Loucy (cell line): Measurements from ENCODE around the gene WWOX.

Source experiments
- H2AFZ ChIP-seq: fragments of 200-600 bp; sonication (generic); 2 replicates; pipeline ENCODE4 v1.6.0; 2016; ENCODE audit warnings: antibody characterized with exemption, mild to moderate bottlenecking, low read length, moderate library complexity
- H3F3A ChIP-seq: fragments of 200-600 bp; 2 replicates; pipeline ENCODE4 v1.6.0; 2016; ENCODE audit warnings: antibody characterized with exemption, low read depth, mild to moderate bottlenecking
- H3K27me3 ChIP-seq: fragments of 200-600 bp; sonication (generic); 2 replicates; pipeline ENCODE4 v1.6.1; 2014; ENCODE audit warnings: low read length, mild to moderate bottlenecking; ENCODE audit not compliant: insufficient read depth, poor library complexity, severe bottlenecking
- H3K36me3 ChIP-seq: fragments of 200-600 bp; sonication (generic); 2 replicates; pipeline ENCODE4 v1.6.1; 2016; ENCODE audit warnings: low read length; ENCODE audit not compliant: insufficient read depth
- H3K4me1 ChIP-seq: fragments of 200-600 bp; sonication (generic); 2 replicates; pipeline ENCODE4 v1.5.1; 2014; ENCODE audit warnings: low read length, mild to moderate bottlenecking; ENCODE audit not compliant: insufficient read depth, poor library complexity, severe bottlenecking
- H3K4me2 ChIP-seq: fragments of 200-600 bp; sonication (generic); 2 replicates; pipeline ENCODE4 v1.6.0; 2014; ENCODE audit warnings: antibody characterized with exemption, low read length, low read depth, mild to moderate bottlenecking; ENCODE audit not compliant: poor library complexity, severe bottlenecking
- H3K4me3 ChIP-seq: fragments of 200-600 bp; sonication (generic); 2 replicates; pipeline ENCODE4 v1.5.1; 2014; ENCODE audit warnings: low read length, mild to moderate bottlenecking, mixed read lengths; ENCODE audit not compliant: poor library complexity, severe bottlenecking
- H3K79me2 ChIP-seq: fragments of 200-600 bp; sonication (generic); 2 replicates; pipeline ENCODE4 v1.6.1; 2014; ENCODE audit warnings: low read length; ENCODE audit not compliant: insufficient read depth
- H3K9ac ChIP-seq: fragments of 200-600 bp; sonication (generic); 2 replicates; pipeline ENCODE4 v1.6.0; 2014; ENCODE audit warnings: mild to moderate bottlenecking, low read depth, low read length, moderate library complexity; ENCODE audit not compliant: poor library complexity, severe bottlenecking
- H3K9me2 ChIP-seq: fragments of 200-600 bp; sonication (generic); replicated peaks from 2 replicates; pipeline ENCODE4 v1.6.1; 2016; ENCODE audit warnings: low read depth, low read length, mixed read lengths
- H3K9me3 ChIP-seq: fragments of 200-600 bp; sonication (generic); 2 replicates; pipeline ENCODE4 v1.6.1; 2014; ENCODE audit warnings: mild to moderate bottlenecking, antibody characterized with exemption, low read length, low read depth; ENCODE audit not compliant: insufficient read depth
- H4K20me1 ChIP-seq: fragments of 200-600 bp; sonication (generic); 2 replicates; pipeline ENCODE4 v1.6.0; 2014; ENCODE audit warnings: antibody characterized with exemption, low read length, mild to moderate bottlenecking; ENCODE audit not compliant: insufficient read depth, poor library complexity, severe bottlenecking
- CTCF ChIP-seq: fragments of 200-600 bp; sonication (generic); conservative IDR thresholded peaks from 2 replicates; pipeline ENCODE4 v1.5.1; 2014; ENCODE audit warnings: mild to moderate bottlenecking, antibody characterized with exemption, low read length
- EZH2phosphoT487 ChIP-seq: fragments of 200-600 bp; IDR thresholded peaks from 2 replicates; pipeline ENCODE4 v1.6.1; 2018; ENCODE audit warnings: antibody characterized with exemption, mild to moderate bottlenecking, moderate library complexity, borderline replicate concordance

The WWOX gene

GRCh38 chr16:78310196-78310595 lies 210.7 kb downstream of the WWOX start:
- Histone ChIP-seq H3K9me2 (no peaks in the 10 kb centered on the region), H3F3A (peaks cover 5% of the 10 kb centered on the region), H3K9me3 (no peaks in the 10 kb centered on the region), H2AFZ (no peak overlapping the region), H3K36me3 (no peaks in the 10 kb centered on the region), H4K20me1 (no peaks in the 10 kb centered on the region), H3K9ac (peak overlapping the region; percentile 80), H3K4me2 (peak overlapping the region; percentile 93), H3K4me1 (peaks cover 53% of the 10 kb centered on the region), H3K79me2 (peaks cover 21% of the 10 kb centered on the region), H3K4me3 (peak overlapping the region; percentile 72), H3K27me3 (no peaks in the 10 kb centered on the region)
- TF ChIP-seq EZH2phosphoT487 = no peak
- no peak for TF ChIP-seq CTCF

- no peaks in the 10 kb centered on the region for H3K27me3 ChIP-seq
Measured at GRCh38 chr16:78310990-78311561, 211.6 kb downstream of the WWOX start.

GRCh38 chr16:78311831-78312230 lies 212.4 kb downstream of the WWOX start:
- Histone ChIP-seq H3K36me3 (no peaks in the 10 kb centered on the region), H2AFZ (peak overlapping the region; percentile 26; the same call in 1 of the 2 replicates), H3K9me3 (no peaks in the 10 kb centered on the region), H3F3A (peaks cover 5% of the 10 kb centered on the region), H3K27me3 (no peaks in the 10 kb centered on the region), H3K4me1 (peaks cover 53% of the 10 kb centered on the region), H3K9ac (peak overlapping the region; percentile 66), H3K9me2 (no peaks in the 10 kb centered on the region), H4K20me1 (no peaks in the 10 kb centered on the region), H3K4me3 (peak overlapping the region; percentile 72), H3K4me2 (peak overlapping the region; percentile 93), H3K79me2 (peaks cover 21% of the 10 kb centered on the region)
- TF ChIP-seq CTCF = no peak
- no peak for TF ChIP-seq EZH2phosphoT487

More at GRCh38 chr16:78310990-78311561, 211.6 kb downstream of the WWOX start:
- peak overlapping the region; percentile 26; the same call in 1 of the 2 replicates for H2AFZ ChIP-seq
- H3K9ac ChIP-seq = peak overlapping the region; percentile 80
- TF ChIP-seq EZH2phosphoT487 (no peak), CTCF (no peak)
- H4K20me1 ChIP-seq = no peaks in the 10 kb centered on the region
- H3K9me2 ChIP-seq = no peaks in the 10 kb centered on the region
- no peaks in the 10 kb centered on the region for H3K9me3 ChIP-seq
- H3K79me2 ChIP-seq = peaks cover 21% of the 10 kb centered on the region
- peaks cover 5% of the 10 kb centered on the region for H3F3A ChIP-seq
- no peaks in the 10 kb centered on the region for H3K36me3 ChIP-seq
- peaks cover 53% of the 10 kb centered on the region for H3K4me1 ChIP-seq
- peak overlapping the region; percentile 93 for H3K4me2 ChIP-seq
- H3K4me3 ChIP-seq = peak overlapping the region; percentile 72
